ENCODE data around the gene TBX1. TPM values are rescaled to one million over a fixed set of nuclear protein-coding genes. Genes with fewer than 3 reads are reported as not detected.
"Not testable (repeated sequence)": the region's sequence is repeated elsewhere in the genome, so short reads cannot be mapped to it uniquely, and the experiment has no call there.

Gene TBX1
- total RNA-seq, 2 experiments from 2014 or later = not detected

GRCh38 chr22:19723983-19724827 is 36.4 kb upstream of the TBX1 start:
- peak overlapping the region; percentile 19 for H3K4me3 Mint-ChIP-seq
- peaks cover 8% of the 10 kb centered on the region for H3K4me1 Mint-ChIP-seq
- ChIA-PET POLR2A (no interaction called here), CTCF (interaction anchor here (0.6 to 1.4 kb wide), 19 partner anchors 12 to 359 kb away, joined by 3 to 6 read pairs (median 3); no protein-coding TSS in a partner anchor)
- peaks cover 35% of the 10 kb centered on the region for H3K27me3 Mint-ChIP-seq
- H3K9me3 Mint-ChIP-seq (ENCODE audit: low read depth) = no peaks in the 10 kb centered on the region
- H3K36me3 Mint-ChIP-seq (ENCODE audit: low read depth) = no peaks in the 10 kb centered on the region
- ATAC-seq (peak; percentile 89), DNase-seq (peak; percentile 78)
- intact Hi-C loops (cut with DNase I, micrococcal nuclease) = loop anchor here in 1 of 2 experiments (2.0 kb wide), 1 partner anchor 33 kb away; no protein-coding TSS in a partner anchor
- no peak overlapping the region for H3K27ac Mint-ChIP-seq

- peak overlapping the region; percentile 19 for H3K4me3 Mint-ChIP-seq
- CTCF ChIA-PET = no interaction called here
Measured at GRCh38 chr22:19724927-19725661, 35.5 kb upstream of the TBX1 start.

GRCh38 chr22:19726064-19726788 is 34.4 kb upstream of the TBX1 start:
- H3K4me1 Mint-ChIP-seq; H3K27ac Mint-ChIP-seq; POLR2A ChIA-PET; H3K36me3 Mint-ChIP-seq (ENCODE audit: low read depth); ATAC-seq; intact Hi-C loops (cut with DNase I, micrococcal nuclease); H3K9me3 Mint-ChIP-seq (ENCODE audit: low read depth); CTCF ChIA-PET; H3K4me3 Mint-ChIP-seq; DNase-seq: not testable (repeated sequence)
- H3K27me3 Mint-ChIP-seq = peaks cover 22% of the 10 kb centered on the region

More at GRCh38 chr22:19724927-19725661, 35.5 kb upstream of the TBX1 start:
- Mint-ChIP-seq H3K36me3 (ENCODE audit: low read depth) (no peaks in the 10 kb centered on the region), H3K9me3 (ENCODE audit: low read depth) (no peaks in the 10 kb centered on the region), H3K27me3 (peaks cover 30% of the 10 kb centered on the region), H3K27ac (no peak overlapping the region), H3K4me1 (peaks cover 3% of the 10 kb centered on the region)
- intact Hi-C loops (cut with DNase I, micrococcal nuclease) = loop anchor here in 1 of 2 experiments (2.0 kb wide), 1 partner anchor 32 kb away; no protein-coding TSS in a partner anchor
- no peak for DNase-seq
- POLR2A ChIA-PET = no interaction called here
- ATAC-seq = no peak

- CTCF ChIA-PET = no interaction called here
- ATAC-seq (no peak), DNase-seq (no peak)
- Mint-ChIP-seq H3K4me1 (peaks cover 3% of the 10 kb centered on the region), H3K36me3 (ENCODE audit: low read depth) (no peaks in the 10 kb centered on the region), H3K9me3 (ENCODE audit: low read depth) (no peaks in the 10 kb centered on the region), H3K27me3 (peaks cover 18% of the 10 kb centered on the region), H3K27ac (no peak overlapping the region), H3K4me3 (no peak overlapping the region)
- POLR2A ChIA-PET = no interaction called here
- intact Hi-C loops (cut with DNase I, micrococcal nuclease) = no loop called here
Measured at GRCh38 chr22:19727310-19728150, 33.0 kb upstream of the TBX1 start.

- Mint-ChIP-seq H3K27me3 (peaks cover 12% of the 10 kb centered on the region), H3K4me3 (no peak overlapping the region), H3K4me1 (peaks cover 3% of the 10 kb centered on the region), H3K36me3 (ENCODE audit: low read depth) (no peaks in the 10 kb centered on the region), H3K9me3 (ENCODE audit: low read depth) (no peaks in the 10 kb centered on the region), H3K27ac (no peak overlapping the region)
- intact Hi-C loops (cut with DNase I, micrococcal nuclease) = no loop called here
- POLR2A ChIA-PET = no interaction called here
- no peak for DNase-seq
- ATAC-seq = no peak
- CTCF ChIA-PET = no interaction called here
Measured at GRCh38 chr22:19728271-19728670, 32.3 kb upstream of the TBX1 start.

- H3K4me3 Mint-ChIP-seq = no peak overlapping the region
- no peak overlapping the region for H3K27ac Mint-ChIP-seq
- CTCF ChIA-PET = interaction anchor here (0.5 to 5.3 kb wide), 3 partner anchors 73 to 183 kb away, joined by 3 to 83 read pairs (median 3); no protein-coding TSS in a partner anchor
- POLR2A ChIA-PET = no interaction called here
- intact Hi-C loops (cut with DNase I, micrococcal nuclease) = no loop called here
- peaks cover 12% of the 10 kb centered on the region for H3K27me3 Mint-ChIP-seq
- peaks cover 3% of the 10 kb centered on the region for H3K4me1 Mint-ChIP-seq
- no peaks in the 10 kb centered on the region for H3K9me3 Mint-ChIP-seq (ENCODE audit: low read depth)
- ATAC-seq (no peak), DNase-seq (no peak)
- H3K36me3 Mint-ChIP-seq (ENCODE audit: low read depth) = no peaks in the 10 kb centered on the region
Measured at GRCh38 chr22:19728836-19729235, 31.7 kb upstream of the TBX1 start.

GRCh38 chr22:19729507-19729906 is 31.1 kb upstream of the TBX1 start:
- H3K4me3 Mint-ChIP-seq = no peak overlapping the region
- no peak for DNase-seq
- intact Hi-C loops (cut with DNase I, micrococcal nuclease) = no loop called here
- ChIA-PET CTCF (interaction anchor here (0.8 to 5.3 kb wide), 11 partner anchors 9 to 199 kb away, joined by 3 to 83 read pairs (median 7); no protein-coding TSS in a partner anchor), POLR2A (interaction anchor here (1.5 kb wide), 1 partner anchor 181 kb away, joined by 7 read pairs; no protein-coding TSS in a partner anchor)
- no peaks in the 10 kb centered on the region for H3K9me3 Mint-ChIP-seq (ENCODE audit: low read depth)
- no peak overlapping the region for H3K27ac Mint-ChIP-seq
- H3K27me3 Mint-ChIP-seq = peaks cover 11% of the 10 kb centered on the region
- peaks cover 2% of the 10 kb centered on the region for H3K4me1 Mint-ChIP-seq
- no peak for ATAC-seq
- no peaks in the 10 kb centered on the region for H3K36me3 Mint-ChIP-seq (ENCODE audit: low read depth)

- peak; percentile 20 for ATAC-seq
Measured at GRCh38 chr22:19730198-19730597, 30.4 kb upstream of the TBX1 start.

GRCh38 chr22:19730655-19731360 is 29.8 kb upstream of the TBX1 start:
- POLR2A ChIA-PET = interaction anchor here (1.5 kb wide), 1 partner anchor 179 kb away, joined by 7 read pairs; no protein-coding TSS in a partner anchor
- intact Hi-C loops (cut with DNase I, micrococcal nuclease) = loop anchor here (1.0 to 5.0 kb wide), 8 partner anchors 36 to 286 kb away; partner anchors contain the start of genes ARVCF (in 1 of the 2), GNB1L (in 1 of the 2) and RTL10 (in 1 of the 2)
- no peaks in the 10 kb centered on the region for H3K9me3 Mint-ChIP-seq (ENCODE audit: low read depth)
- no peaks in the 10 kb centered on the region for H3K4me1 Mint-ChIP-seq
- CTCF ChIA-PET = interaction anchor here (0.5 to 5.3 kb wide), 46 partner anchors 10 to 432 kb away, joined by 3 to 83 read pairs (median 4); no protein-coding TSS in a partner anchor
- H3K4me3 Mint-ChIP-seq = peak overlapping the region; percentile 56
- DNase-seq (peak; percentile 92), ATAC-seq (peak; percentile 93)
- no peak overlapping the region for H3K27ac Mint-ChIP-seq
- no peaks in the 10 kb centered on the region for H3K27me3 Mint-ChIP-seq
- no peaks in the 10 kb centered on the region for H3K36me3 Mint-ChIP-seq (ENCODE audit: low read depth)

More at GRCh38 chr22:19730198-19730597, 30.4 kb upstream of the TBX1 start:
- ChIA-PET POLR2A (interaction anchor here (1.5 kb wide), 1 partner anchor 180 kb away, joined by 7 read pairs; no protein-coding TSS in a partner anchor), CTCF (interaction anchor here (0.5 to 5.3 kb wide), 45 partner anchors 10 to 431 kb away, joined by 3 to 83 read pairs (median 4); no protein-coding TSS in a partner anchor)
- peaks cover 4% of the 10 kb centered on the region for H3K27me3 Mint-ChIP-seq
- H3K4me1 Mint-ChIP-seq = no peaks in the 10 kb centered on the region
- no peak for DNase-seq
- H3K4me3 Mint-ChIP-seq = no peak overlapping the region
- no peak overlapping the region for H3K27ac Mint-ChIP-seq
- no peaks in the 10 kb centered on the region for H3K36me3 Mint-ChIP-seq (ENCODE audit: low read depth)
- intact Hi-C loops (cut with DNase I, micrococcal nuclease) = loop anchor here (1.0 to 5.0 kb wide), 8 partner anchors 37 to 287 kb away; partner anchors contain the start of genes ARVCF (in 1 of the 2), GNB1L (in 1 of the 2) and RTL10 (in 1 of the 2)
- H3K9me3 Mint-ChIP-seq (ENCODE audit: low read depth) = no peaks in the 10 kb centered on the region

All from activated CD4-positive, alpha-beta T cell treated with anti-CD3 and anti-CD28 coated beads for 36 hours (primary cell).